Measurements from ENCODE around the gene ENAH.

GRCh38 chr1:225462714-225463574, 190.0 kb downstream of the ENAH start:
- TF ChIP-seq, protein P1, sequence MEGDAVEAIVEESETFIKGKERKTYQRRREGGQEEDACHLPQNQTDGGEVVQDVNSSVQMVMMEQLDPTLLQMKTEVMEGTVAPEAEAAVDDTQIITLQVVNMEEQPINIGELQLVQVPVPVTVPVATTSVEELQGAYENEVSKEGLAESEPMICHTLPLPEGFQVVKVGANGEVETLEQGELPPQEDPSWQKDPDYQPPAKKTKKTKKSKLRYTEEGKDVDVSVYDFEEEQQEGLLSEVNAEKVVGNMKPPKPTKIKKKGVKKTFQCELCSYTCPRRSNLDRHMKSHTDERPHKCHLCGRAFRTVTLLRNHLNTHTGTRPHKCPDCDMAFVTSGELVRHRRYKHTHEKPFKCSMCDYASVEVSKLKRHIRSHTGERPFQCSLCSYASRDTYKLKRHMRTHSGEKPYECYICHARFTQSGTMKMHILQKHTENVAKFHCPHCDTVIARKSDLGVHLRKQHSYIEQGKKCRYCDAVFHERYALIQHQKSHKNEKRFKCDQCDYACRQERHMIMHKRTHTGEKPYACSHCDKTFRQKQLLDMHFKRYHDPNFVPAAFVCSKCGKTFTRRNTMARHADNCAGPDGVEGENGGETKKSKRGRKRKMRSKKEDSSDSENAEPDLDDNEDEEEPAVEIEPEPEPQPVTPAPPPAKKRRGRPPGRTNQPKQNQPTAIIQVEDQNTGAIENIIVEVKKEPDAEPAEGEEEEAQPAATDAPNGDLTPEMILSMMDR (optimal IDR thresholded peaks at IDR 0.05 in 1 of 3, IDR thresholded peaks at IDR 0.05 in 1 of 3, conservative IDR thresholded peaks at IDR 0.05 in 1 of 3; ENCODE audit: extremely low read depth in 1 of 3, insufficient read depth in 2 of 3, low read length in 3 of 3), result no peak
- no peak for TF ChIP-seq EZH2 (IDR thresholded peaks at IDR 0.05; ENCODE audit: low read length)
